SIG-M5 (cell line): ENCODE data around the gene CD69.

Experiments
- DNase-seq: peaks from one replicate; lab custom pipeline; 2025; lab: John Stamatoyannopoulos, UW

CD69 gene

DNA sequence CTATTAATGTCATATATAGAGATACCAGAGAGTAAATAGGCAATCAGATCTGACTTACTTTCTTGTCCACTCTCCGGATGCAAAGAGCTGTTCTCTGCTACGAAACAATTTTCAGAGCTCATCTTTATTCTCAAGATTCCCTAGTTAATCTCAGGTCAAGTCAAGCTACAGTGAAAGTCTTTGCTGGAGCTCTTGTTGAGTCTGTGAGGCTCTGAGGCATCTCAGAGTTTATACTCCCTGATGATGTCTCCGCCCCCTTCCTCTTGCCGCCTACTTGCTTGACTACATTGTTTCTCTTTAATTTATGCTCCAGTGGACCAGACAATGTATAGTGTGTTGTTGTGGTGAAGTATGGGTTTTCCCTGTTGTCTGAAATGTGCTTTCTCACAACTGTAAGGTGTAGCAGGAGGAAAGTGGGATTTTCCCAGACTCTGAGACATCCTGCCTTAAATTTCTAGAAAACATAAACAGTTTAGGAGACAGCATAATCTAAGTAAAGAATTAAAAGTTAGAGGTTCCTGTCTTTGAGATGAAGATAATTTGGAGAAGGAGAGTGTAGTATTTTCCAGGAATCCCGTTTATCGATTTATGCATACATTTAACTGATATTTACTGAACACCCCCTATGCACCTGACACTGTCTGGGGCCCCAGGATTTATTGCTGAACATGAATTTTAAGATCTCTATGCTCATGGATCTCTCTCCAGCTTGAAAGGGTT lies at the start of gene CD69:
CD69 (minus strand) TSS at position 203 of the 720 bp plus-strand sequence; CDS start at position 122, 81 bp downstream.
- no peak for DNase-seq

GRCh38 chr12:9809866-9810265 lies 49.2 kb upstream of the CD69 start:
- DNase-seq, result no peak

- no peak for DNase-seq
Observed at GRCh38 chr12:9809338-9809737, 48.6 kb upstream of the CD69 start.

DNA sequence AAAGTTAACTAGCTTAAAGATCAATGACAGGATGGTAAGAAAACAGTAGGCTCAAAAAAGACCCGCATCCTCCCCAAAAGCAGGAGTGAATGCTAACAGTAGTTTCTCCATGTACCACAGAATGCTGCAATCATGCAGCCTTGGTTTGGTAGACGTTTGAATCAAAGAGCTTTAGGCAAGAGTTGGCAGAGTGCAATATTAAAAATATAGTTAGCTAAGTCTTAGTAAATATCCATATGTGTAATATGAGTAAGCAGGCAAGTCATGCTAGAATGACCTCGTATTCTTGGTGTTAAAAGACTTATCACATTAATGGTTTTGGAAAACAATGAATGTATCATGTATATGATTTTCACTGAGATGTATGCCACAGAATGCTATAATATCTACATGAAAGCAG lies 47.8 kb upstream of the CD69 start:
- no peak for DNase-seq

DNA sequence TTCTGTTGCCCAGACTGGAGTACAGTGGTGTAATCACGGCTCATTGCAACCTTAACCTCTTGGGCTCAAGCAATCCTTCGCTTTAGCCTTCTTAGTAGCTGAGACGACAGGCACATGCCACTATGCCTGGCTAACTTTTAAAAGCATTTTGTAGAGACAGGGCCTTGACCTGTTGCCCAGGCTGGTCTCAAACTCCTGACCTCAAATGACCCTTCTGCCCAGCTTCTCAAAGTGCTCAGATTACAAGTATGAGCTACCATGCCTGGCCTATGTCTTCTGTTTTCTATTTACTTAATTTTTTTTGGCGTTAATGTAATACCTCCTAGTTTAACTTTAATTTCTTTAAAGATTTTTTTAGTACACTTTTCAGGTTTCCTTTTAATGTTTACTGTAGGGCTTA lies 46.0 kb upstream of the CD69 start:
- no peak for DNase-seq

DNA sequence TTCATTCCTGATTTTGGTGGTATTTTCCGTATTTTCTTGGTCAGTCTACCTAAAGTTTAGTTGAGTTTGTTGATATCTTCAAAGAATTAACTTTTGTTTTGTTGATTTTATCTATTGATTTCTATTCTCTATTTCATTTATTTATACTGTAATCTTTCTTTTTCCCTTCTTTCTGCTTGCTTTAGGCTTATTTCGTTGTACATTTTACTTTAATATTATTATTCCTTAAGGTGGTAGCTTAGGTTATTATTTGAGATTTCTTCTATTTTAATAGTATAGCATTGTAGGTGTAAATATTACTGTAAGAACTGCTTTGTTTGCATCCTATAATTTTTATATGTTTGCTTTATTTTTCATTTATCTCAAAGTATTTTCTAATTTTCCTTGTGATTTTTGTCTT lies 45.2 kb upstream of the CD69 start:
- no peak for DNase-seq

DNA sequence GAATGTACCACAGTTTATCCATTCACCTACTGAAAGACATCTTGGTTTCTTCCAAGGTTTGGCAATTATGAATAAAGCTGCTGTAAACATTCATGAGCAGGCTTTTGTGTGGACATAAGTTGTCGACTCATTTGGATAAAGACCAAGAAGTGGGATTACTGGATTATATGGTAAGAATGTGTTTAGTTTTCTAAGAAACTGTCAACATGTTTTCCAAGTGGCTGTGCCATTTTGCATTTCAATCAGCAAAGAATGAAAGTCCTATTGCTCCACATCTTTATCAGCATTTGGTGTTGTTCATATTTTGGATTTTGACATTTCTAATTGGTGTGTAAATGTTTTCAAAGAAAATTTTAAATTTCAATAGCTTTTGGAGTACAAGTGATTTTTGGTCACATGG lies 39.3 kb upstream of the CD69 start:
- no peak for DNase-seq

DNA sequence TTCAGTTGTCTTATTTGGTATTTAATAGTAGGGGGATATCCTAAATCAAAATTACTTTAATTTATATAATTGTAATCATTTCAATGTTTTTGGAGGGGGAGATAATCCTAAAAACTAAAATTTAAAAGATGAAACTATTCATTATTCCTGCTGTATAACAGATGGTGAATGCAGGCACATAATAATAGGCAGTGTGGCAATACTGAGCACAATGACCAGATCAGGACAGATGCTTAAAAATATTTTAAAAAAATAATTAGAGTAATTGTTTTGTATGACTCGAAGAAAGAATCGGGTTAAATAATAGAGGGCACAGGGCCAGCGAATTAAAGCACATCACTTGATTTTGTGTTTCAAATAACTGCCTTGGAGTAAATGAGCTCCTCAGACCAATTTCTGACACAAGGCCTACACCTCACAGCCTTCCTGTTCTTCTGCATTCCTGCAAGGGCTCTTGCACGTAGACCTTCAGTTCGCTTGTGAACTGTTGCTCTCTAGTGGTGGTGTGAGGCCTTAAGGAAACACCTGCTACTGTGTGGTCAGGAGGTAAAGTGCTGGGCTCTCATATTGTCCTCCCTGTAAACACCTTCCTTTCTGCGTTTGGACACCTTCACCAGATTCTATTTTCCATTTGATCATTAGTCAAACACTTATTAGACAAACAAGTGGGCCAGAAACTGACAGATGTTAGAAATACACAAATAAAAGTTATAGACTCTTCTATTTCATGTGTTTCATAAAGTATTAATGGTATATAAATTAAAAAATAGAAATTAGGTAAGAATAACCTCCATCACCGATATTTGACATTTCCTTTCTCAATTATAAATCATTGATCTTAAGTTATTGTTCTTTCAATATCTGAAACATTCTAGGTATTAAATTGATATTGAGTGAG lies 37.3 kb upstream of the CD69 start:
- no peak for DNase-seq

GRCh38 chr12:9796971-9797370 lies 36.3 kb upstream of the CD69 start:
- DNase-seq, result no peak

GRCh38 chr12:9796346-9796745 lies 35.6 kb upstream of the CD69 start:
- DNase-seq, result no peak

- DNase-seq, result no peak
Observed at GRCh38 chr12:9795945-9796344, 35.2 kb upstream of the CD69 start.

DNA sequence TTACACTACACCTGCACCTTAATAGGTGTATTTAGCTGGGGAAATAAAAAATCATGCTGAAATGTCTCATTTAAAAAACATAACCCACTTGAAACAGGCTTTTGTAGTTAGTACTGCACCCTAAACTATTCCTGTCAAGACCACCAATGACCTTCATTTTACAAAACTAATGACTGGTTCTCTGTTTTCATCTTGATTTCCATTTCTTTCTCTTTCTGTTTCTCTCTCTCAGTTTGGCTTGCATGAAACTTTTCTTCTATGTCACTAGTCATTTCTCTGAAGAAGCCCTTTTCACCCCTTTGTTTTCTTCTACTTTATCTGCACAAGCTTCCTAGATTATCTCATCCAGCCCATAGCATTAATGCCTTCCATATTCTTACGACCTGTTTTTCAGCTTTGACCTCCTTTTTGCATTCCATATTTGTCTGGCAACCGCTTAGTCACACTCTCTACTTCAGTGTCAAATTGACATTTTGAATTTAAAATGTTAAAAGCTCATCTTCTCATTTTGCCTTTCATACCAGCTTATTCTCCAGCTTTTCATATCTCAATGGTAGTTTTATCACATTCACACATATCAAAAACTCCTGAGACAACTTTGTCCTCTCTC lies 33.9 kb upstream of the CD69 start:
- no peak for DNase-seq

GRCh38 chr12:9793779-9794395 lies 33.2 kb upstream of the CD69 start:
- DNase-seq, result peak; percentile 70

DNA sequence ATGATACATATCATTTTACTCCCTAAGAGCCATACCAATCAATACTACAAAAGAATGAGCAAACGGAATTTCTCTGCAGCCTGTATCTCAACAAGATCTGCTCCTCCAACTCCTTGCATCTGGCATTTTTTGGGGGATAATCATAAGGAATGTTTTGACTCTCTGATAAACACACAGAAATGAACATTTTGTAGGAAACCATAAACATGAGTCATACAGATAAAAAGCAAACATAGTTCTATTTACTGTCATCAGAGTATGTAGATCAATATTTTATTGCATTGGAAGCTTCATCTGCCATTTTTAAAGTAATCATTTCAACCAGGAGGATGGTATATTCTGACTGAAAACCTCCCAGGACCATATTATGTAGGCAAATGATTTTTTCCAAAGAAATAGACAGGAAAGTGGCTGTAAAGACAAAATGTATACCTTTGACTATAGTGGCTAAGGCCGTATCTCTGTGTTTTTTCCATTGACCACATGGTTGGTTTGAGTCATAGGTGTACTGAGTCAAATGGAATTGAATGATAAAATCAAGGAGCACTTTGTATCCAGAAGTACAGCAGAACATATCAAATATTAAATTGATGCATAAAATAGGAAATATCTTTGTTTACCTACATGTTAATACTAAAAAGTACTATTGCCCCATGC lies 32.4 kb upstream of the CD69 start:
- DNase-seq, result no peak

GRCh38 chr12:9792185-9792900 lies 31.6 kb upstream of the CD69 start:
- no peak for DNase-seq

GRCh38 chr12:9786726-9787717 lies 26.3 kb upstream of the CD69 start:
- DNase-seq, result no peak

DNA sequence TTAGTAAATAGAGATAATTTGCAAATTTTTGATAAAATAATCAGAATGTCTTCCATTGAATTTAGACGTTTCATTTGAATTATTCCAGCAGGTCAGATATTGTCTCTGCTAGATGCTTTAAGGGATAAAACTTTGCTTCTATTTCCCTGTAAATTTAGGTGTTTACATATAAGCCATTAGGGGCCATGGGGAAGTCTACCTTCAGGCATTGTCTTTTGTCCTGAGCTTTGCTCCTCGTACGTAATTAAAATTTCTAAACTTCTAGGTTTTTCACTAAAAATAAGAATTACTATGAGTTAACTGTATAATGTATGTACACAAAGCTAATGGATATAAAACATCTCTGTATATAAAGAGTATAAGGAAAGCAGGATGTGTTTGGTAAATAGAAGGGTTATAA lies 24.1 kb upstream of the CD69 start:
- DNase-seq, result no peak

DNA sequence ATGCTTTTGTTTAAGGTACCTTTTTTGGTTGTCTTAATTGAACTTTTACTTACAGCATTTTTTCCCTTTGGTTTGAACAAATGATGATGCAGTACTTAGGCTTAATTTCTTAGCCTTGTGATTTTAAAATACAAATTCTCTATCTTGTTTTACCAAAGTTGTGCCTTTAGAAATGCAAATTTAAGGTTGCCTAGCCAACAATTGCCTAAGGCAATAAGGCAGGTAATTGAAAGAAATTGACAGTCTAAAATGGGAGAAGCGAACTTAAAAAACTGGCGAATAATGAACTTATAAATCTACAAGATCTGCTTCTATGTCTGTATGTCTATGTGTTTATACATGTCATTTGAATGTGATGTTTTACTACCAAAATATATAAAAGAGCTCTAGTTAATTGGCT lies 23.6 kb upstream of the CD69 start:
- no peak for DNase-seq

- DNase-seq, result no peak
Observed at GRCh38 chr12:9782547-9783382, 22.1 kb upstream of the CD69 start.
